ENCODE data around the gene KRT75. TPM values are rescaled to one million over a fixed set of nuclear protein-coding genes. Genes with fewer than 3 reads are reported as not detected.

The KRT75 gene
- total RNA-seq, 1 experiment from 2014 or later: not detected

DNA sequence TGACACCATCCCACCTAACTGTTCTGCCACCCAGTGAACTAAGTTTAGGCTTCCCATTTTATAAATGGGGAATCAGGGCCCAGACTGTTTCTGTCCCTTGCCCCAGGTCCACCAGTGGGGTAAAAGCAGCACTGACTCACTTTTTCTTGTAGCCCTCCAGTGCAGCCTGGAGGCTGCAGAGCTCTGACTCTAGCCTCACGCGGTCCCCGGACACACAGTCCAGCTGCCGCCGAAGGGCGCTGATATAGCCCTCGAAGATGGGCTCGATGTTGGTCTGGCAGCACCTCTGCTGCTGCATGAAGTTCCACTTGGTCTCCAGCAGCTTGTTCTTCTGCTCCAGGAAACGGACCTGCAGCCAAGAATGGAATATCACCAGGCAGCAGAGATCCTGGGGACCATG, 30.6 kb downstream of the KRT75 start:
- intact Hi-C loops (cut with micrococcal nuclease; ENCODE audit: unreplicated experiment): no loop called here
- CTCF ChIA-PET: no interaction called here
- H3K4me3 ChIP-seq (ENCODE audit: low read depth, low read length, poor library complexity, severe bottlenecking): no peak overlapping the region
- H3K27me3 ChIP-seq (replicated peaks; ENCODE audit: insufficient read depth, low read depth, low read length, poor library complexity): no peaks in the 10 kb centered on the region
- no peaks in the 10 kb centered on the region for H3K36me3 ChIP-seq (ENCODE audit: insufficient read depth, low read length, poor library complexity, severe bottlenecking)
- no peaks in the 10 kb centered on the region for H3K9me3 ChIP-seq (ENCODE audit: low read depth, low read length, poor library complexity, severe bottlenecking)
- no peaks in the 10 kb centered on the region for H3K4me1 ChIP-seq (ENCODE audit: insufficient read depth, low read length, poor library complexity, severe bottlenecking)
- POLR2A ChIA-PET (ENCODE audit: low non-redundant PET): no interaction called here
- BruUV-seq (replicated peaks): no TSS peak
- TF ChIP-seq EZH2 (IDR thresholded peaks at IDR 0.05; ENCODE audit: borderline replicate concordance, low read depth, low read length, poor library complexity, severe bottlenecking): no peak
- TF ChIP-seq, protein P1, sequence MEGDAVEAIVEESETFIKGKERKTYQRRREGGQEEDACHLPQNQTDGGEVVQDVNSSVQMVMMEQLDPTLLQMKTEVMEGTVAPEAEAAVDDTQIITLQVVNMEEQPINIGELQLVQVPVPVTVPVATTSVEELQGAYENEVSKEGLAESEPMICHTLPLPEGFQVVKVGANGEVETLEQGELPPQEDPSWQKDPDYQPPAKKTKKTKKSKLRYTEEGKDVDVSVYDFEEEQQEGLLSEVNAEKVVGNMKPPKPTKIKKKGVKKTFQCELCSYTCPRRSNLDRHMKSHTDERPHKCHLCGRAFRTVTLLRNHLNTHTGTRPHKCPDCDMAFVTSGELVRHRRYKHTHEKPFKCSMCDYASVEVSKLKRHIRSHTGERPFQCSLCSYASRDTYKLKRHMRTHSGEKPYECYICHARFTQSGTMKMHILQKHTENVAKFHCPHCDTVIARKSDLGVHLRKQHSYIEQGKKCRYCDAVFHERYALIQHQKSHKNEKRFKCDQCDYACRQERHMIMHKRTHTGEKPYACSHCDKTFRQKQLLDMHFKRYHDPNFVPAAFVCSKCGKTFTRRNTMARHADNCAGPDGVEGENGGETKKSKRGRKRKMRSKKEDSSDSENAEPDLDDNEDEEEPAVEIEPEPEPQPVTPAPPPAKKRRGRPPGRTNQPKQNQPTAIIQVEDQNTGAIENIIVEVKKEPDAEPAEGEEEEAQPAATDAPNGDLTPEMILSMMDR (conservative IDR thresholded peaks at IDR 0.05; ENCODE audit: low read depth, low read length): no peak
- DNase-seq (ENCODE audit: low spot score): no peak
- no peak overlapping the region for H3K27ac ChIP-seq (ENCODE audit: low read depth, low read length, poor library complexity, severe bottlenecking)

DNA sequence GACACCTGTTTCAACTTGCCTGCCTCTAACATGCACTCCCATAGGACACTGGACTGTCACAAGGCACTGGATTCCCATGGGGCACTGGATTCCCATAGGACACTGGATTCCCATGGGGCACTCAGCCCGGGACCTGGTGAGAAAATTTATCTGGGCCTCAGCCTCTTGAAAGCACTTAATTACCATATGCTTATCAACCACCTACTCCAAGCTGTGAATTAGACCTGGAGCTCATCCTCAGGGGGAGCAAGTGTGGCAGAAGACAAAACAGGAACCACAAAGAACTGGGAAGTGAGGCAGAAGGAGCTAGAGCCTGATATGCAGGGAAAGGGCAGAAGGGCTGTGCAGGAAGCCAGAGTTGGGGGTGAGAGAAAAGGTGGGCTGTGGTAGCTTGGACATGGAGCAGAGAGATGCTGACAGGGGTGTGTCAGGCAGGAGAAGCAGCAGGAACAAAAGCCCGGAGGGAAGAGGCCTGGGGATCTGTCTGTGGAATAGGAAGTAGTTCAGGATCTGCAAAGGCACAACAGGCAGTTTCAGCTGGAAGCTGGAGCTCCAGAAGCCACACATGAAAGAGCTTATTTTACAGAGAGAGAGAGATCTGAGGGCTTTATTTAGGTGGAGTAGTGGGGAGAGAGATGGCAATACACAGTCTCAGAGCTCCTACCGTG, 31.2 kb downstream of the KRT75 start:
- CTCF ChIA-PET: no interaction called here

DNA sequence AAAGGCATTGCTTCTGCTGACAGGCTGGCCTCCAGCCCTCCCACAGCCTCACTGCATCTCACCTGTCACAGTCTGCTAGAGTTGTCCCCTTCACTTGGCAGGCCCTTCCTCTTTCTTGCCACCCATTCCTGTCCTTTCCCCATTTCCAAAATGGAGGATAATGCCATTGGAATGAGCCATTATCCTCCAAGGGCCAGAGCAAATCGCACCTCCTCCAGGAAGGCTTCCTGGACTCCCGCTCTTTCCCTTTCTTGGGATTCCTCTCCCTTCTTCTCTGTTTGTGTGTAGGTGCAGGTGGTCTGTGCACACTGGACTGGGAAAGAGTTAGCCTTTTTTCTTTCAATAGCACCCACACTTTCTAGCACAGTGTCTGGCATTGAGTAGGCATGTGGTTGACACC, 31.8 kb downstream of the KRT75 start:
- POLR2A ChIA-PET (ENCODE audit: low non-redundant PET): interaction anchor here (0.6 kb wide), 1 partner anchor 1217 kb away, joined by 9 read pairs; no protein-coding TSS in a partner anchor
- CTCF ChIA-PET: no interaction called here
- Histone ChIP-seq H3K27ac (ENCODE audit: low read depth, low read length, poor library complexity, severe bottlenecking) (no peak overlapping the region), H3K4me1 (ENCODE audit: insufficient read depth, low read length, poor library complexity, severe bottlenecking) (no peaks in the 10 kb centered on the region), H3K27me3 (replicated peaks; ENCODE audit: insufficient read depth, low read depth, low read length, poor library complexity) (no peaks in the 10 kb centered on the region), H3K9me3 (ENCODE audit: low read depth, low read length, poor library complexity, severe bottlenecking) (no peaks in the 10 kb centered on the region), H3K36me3 (ENCODE audit: insufficient read depth, low read length, poor library complexity, severe bottlenecking) (no peaks in the 10 kb centered on the region), H3K4me3 (ENCODE audit: low read depth, low read length, poor library complexity, severe bottlenecking) (no peak overlapping the region)
- BruUV-seq (replicated peaks): no TSS peak
- TF ChIP-seq EZH2 (IDR thresholded peaks at IDR 0.05; ENCODE audit: borderline replicate concordance, low read depth, low read length, poor library complexity, severe bottlenecking): no peak
- TF ChIP-seq, protein P1 (conservative IDR thresholded peaks at IDR 0.05; ENCODE audit: low read depth, low read length): no peak
- intact Hi-C loops (cut with micrococcal nuclease; ENCODE audit: unreplicated experiment): no loop called here
- DNase-seq (ENCODE audit: low spot score): no peak

More for the DNA sequence above, 31.2 kb downstream of the KRT75 start:
- POLR2A ChIA-PET (ENCODE audit: low non-redundant PET): no interaction called here
- BruUV-seq (replicated peaks): no TSS peak
- TF ChIP-seq, protein P1 (conservative IDR thresholded peaks at IDR 0.05; ENCODE audit: low read depth, low read length): no peak
- no peak for TF ChIP-seq EZH2 (IDR thresholded peaks at IDR 0.05; ENCODE audit: borderline replicate concordance, low read depth, low read length, poor library complexity, severe bottlenecking)
- intact Hi-C loops (cut with micrococcal nuclease; ENCODE audit: unreplicated experiment): no loop called here
- no peaks in the 10 kb centered on the region for H3K9me3 ChIP-seq (ENCODE audit: low read depth, low read length, poor library complexity, severe bottlenecking)
- H3K4me3 ChIP-seq (ENCODE audit: low read depth, low read length, poor library complexity, severe bottlenecking): no peak overlapping the region
- H3K27ac ChIP-seq (ENCODE audit: low read depth, low read length, poor library complexity, severe bottlenecking): no peak overlapping the region
- no peaks in the 10 kb centered on the region for H3K27me3 ChIP-seq (replicated peaks; ENCODE audit: insufficient read depth, low read depth, low read length, poor library complexity)
- H3K4me1 ChIP-seq (ENCODE audit: insufficient read depth, low read length, poor library complexity, severe bottlenecking): no peaks in the 10 kb centered on the region
- no peak for DNase-seq (ENCODE audit: low spot score)
- H3K36me3 ChIP-seq (ENCODE audit: insufficient read depth, low read length, poor library complexity, severe bottlenecking): no peaks in the 10 kb centered on the region

All from A673 (cell line).